ENCODE data around the gene RALGPS1.
A peak's percentile ranks its signal among the peaks of the same experiment; 100 is the strongest.

Gene RALGPS1

GRCh38 chr9:127229691-127230417 is 315.3 kb downstream of the RALGPS1 start:
- no peak for DNase-seq

GRCh38 chr9:127231666-127232065 is 317.1 kb downstream of the RALGPS1 start:
- DNase-seq = no peak

GRCh38 chr9:127232833-127233549 is 318.4 kb downstream of the RALGPS1 start:
- no peak for DNase-seq

- no peak for DNase-seq
These were observed 319.0 kb downstream of the RALGPS1 start for GRCh38 chr9:127233550-127233949.

- no peak for DNase-seq
These were observed 319.4 kb downstream of the RALGPS1 start for GRCh38 chr9:127233989-127234388.

GRCh38 chr9:127237801-127238200 is 323.2 kb downstream of the RALGPS1 start:
- no peak for DNase-seq

- no peak for DNase-seq
These were observed 326.8 kb downstream of the RALGPS1 start for GRCh38 chr9:127241354-127241753.

GRCh38 chr9:127244609-127245601 is 330.3 kb downstream of the RALGPS1 start:
- peak; percentile 95 for DNase-seq

- DNase-seq = no peak
These were observed 331.1 kb downstream of the RALGPS1 start for GRCh38 chr9:127245637-127246164.

GRCh38 chr9:127248241-127248640 is 333.7 kb downstream of the RALGPS1 start:
- no peak for DNase-seq

GRCh38 chr9:127249877-127250276 is 335.3 kb downstream of the RALGPS1 start:
- DNase-seq = no peak

- DNase-seq = no peak
These were observed 336.4 kb downstream of the RALGPS1 start for GRCh38 chr9:127250896-127251391.

GRCh38 chr9:127252410-127253318 is 338.1 kb downstream of the RALGPS1 start:
- no peak for DNase-seq

- no peak for DNase-seq
These were observed 338.9 kb downstream of the RALGPS1 start for GRCh38 chr9:127253446-127253845.

- no peak for DNase-seq
These were observed 341.1 kb downstream of the RALGPS1 start for GRCh38 chr9:127255692-127256091.

- no peak for DNase-seq
These were observed 341.7 kb downstream of the RALGPS1 start for GRCh38 chr9:127256324-127256723.

GRCh38 chr9:127258606-127259471 is 344.3 kb downstream of the RALGPS1 start:
- DNase-seq = no peak

GRCh38 chr9:127262602-127263001 is 348.0 kb downstream of the RALGPS1 start:
- no peak for DNase-seq

- DNase-seq = no peak
These were observed 348.7 kb downstream of the RALGPS1 start for GRCh38 chr9:127263237-127263636.

- DNase-seq = no peak
These were observed 349.1 kb downstream of the RALGPS1 start for GRCh38 chr9:127263664-127264063.

Data from activated CD8-positive, alpha-beta memory T cell treated with anti-CD3 and anti-CD28 coated beads, Interleukin-2, amount 50 U/mL, for 4 hours (primary cell).